HFF-Myc (cell line): Measurements from ENCODE around the gene MT2A.

Experiments used
- DNase-seq: peaks from one replicate; pipeline ENCODE4 v3.0.0-alpha.2; 2011; ENCODE audit warnings: low read depth; ENCODE audit errors: extremely low read depth
- H3K4me3 ChIP-seq: replicated peaks from 2 replicates; pipeline ENCODE4 v1.5.1; 2011; ENCODE audit warnings: low read depth, mild to moderate bottlenecking, control low read depth, low read length
- CTCF ChIP-seq: IDR thresholded peaks from 2 replicates; pipeline ENCODE4 v1.5.1; 2012; ENCODE audit warnings: mild to moderate bottlenecking, low read depth, low read length, control low read depth; ENCODE audit errors: missing control alignments

Gene MT2A

GRCh38 chr16:56637814-56638750, 29.7 kb downstream of the MT2A start, which contains the start of gene MT1A:
Gene MT1A, plus strand, starts transcription at chr16:56638666. Its CDS starts 73 bp downstream, at chr16:56638739.
- peak within 1 kb of the TSS; percentile 44 for H3K4me3 ChIP-seq
- DNase-seq = no peak
- no peak for TF ChIP-seq CTCF

- DNase-seq = no peak
- no peak for TF ChIP-seq CTCF
- no peak overlapping the region for H3K4me3 ChIP-seq
These were observed 30.7 kb downstream of the MT2A start for GRCh38 chr16:56639045-56639444.

GRCh38 chr16:56640076-56640475, 31.7 kb downstream of the MT2A start:
- TF ChIP-seq CTCF = no peak
- no peak for DNase-seq
- no peak overlapping the region for H3K4me3 ChIP-seq

- no peak for DNase-seq
- no peak overlapping the region for H3K4me3 ChIP-seq
- no peak for TF ChIP-seq CTCF
These were observed 32.8 kb downstream of the MT2A start for GRCh38 chr16:56641166-56641565.

GRCh38 chr16:56643080-56643778, 34.8 kb downstream of the MT2A start:
- H3K4me3 ChIP-seq = no peak overlapping the region
- no peak for TF ChIP-seq CTCF
- DNase-seq = no peak

- DNase-seq = no peak
- H3K4me3 ChIP-seq = no peak overlapping the region
- TF ChIP-seq CTCF = no peak
These were observed 35.4 kb downstream of the MT2A start for GRCh38 chr16:56643833-56644232.
